GM18951 (cell line): Measurements from ENCODE around the gene TH.

Experiments
- POLR2A ChIP-seq: IDR thresholded peaks from 4 replicates; pipeline ENCODE4 v1.6.1; 2011; ENCODE audit warnings: mild to moderate bottlenecking; ENCODE audit not compliant: insufficient read length, insufficient read depth; ENCODE audit errors: extremely low read depth
- in situ Hi-C: fragments of 300-500 bp; cut with MboI; formaldehyde crosslinking; loops from one replicate; pipeline ENCODE4 v1.12.0; 2022; ENCODE audit warnings: low sequenced_read_pairs, mixed read lengths, inconsistent platforms; ENCODE audit not compliant: unreplicated experiment

The TH gene

DNA sequence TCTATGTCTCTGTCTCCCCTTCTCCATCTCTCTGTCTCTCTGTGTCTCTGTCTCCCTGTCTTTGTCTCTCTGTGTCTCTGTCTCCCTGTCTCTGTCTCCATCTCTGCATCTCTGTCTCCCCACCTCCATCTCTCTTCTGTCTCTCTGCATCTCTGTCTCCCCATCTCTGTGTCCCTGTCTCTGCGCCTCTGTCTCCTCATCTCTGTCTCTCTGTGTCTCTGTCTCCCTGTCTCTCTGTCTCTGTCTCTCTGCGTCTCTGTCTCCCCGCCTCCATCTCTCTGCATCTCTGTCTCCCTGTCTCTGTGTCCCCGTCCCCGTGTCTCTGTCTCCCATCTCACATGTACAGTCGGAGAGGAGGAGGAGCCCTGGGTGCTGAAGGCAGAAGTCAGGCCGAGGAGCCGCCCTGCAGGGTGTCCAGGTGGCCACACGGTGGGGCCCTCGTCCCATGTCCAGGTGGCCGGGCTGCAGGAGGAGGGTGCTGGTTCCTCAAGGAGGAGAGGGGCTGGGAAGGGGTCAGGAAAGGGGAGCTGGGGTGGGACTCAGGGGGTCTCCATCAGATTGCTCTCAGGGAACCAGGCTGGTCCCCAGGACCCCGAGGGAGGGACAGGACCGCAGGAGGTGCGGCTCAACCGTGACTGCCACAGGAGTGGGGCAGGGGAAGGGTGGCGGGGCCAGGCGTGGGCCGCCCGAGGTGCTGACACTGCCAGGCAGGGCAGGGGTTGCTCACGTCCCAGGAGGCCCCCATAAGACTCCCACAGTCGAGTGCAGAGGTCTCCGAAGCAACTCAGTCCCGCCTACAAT, 25.6 kb upstream of the TH start:
- TF ChIP-seq POLR2A, result no peak
- in situ Hi-C loops, result loop anchor here (10.0 kb wide), 1 partner anchor 228 kb away; no protein-coding TSS in a partner anchor

DNA sequence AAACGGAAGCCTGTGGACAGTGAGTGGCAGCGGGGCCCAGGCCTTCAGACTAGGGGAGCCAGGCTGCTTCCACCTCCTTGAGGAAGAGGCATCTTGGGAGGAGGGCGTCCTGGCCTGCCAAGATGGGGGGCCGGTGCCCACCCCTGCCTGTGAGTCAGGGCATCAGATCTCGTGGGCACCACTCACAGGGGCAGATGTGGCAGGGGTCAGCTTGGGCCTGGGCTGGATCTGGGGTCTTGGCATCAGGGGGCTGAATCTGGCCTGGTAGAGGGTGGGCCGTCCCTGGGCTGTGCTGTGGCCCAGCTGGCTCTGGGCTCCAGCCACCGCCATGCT, 24.1 kb upstream of the TH start:
- in situ Hi-C loops, result loop anchor here (10.0 kb wide), 1 partner anchor 229 kb away; no protein-coding TSS in a partner anchor
- TF ChIP-seq POLR2A, result no peak

GRCh38 chr11:2194877-2195755, 23.5 kb upstream of the TH start:
- in situ Hi-C loops, result loop anchor here (10.0 kb wide), 1 partner anchor 230 kb away; no protein-coding TSS in a partner anchor
- TF ChIP-seq POLR2A, result no peak

- in situ Hi-C loops, result loop anchor here (10.0 kb wide), 1 partner anchor 231 kb away; no protein-coding TSS in a partner anchor
Measured at GRCh38 chr11:2193888-2194595, 22.4 kb upstream of the TH start.

GRCh38 chr11:2193099-2193887, 21.7 kb upstream of the TH start:
- TF ChIP-seq POLR2A, result no peak
- in situ Hi-C loops, result loop anchor here (10.0 kb wide), 1 partner anchor 232 kb away; no protein-coding TSS in a partner anchor

DNA sequence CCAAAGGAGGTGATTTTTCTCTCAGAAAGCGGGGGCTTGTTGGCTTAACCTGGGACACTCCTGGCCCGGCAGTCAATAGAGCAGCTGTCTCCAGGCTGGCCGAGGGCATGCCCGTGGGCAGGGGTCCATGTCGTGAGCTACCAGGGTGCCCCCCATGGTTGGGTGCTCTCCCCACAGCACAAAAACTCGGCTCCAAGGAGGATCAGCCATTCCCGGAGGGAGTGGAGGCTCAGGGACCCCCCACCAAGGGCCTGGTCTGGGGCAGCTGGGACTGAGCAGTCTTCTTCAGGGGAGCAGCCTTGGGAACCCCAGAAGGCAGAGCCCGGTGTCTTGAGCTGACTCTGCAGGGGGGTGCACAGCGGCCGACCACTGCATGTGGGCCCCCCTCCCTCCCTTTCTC, 20.8 kb upstream of the TH start:
- in situ Hi-C loops, result loop anchor here (10.0 kb wide), 1 partner anchor 232 kb away; no protein-coding TSS in a partner anchor
- TF ChIP-seq POLR2A, result no peak

- TF ChIP-seq POLR2A, result no peak
- in situ Hi-C loops, result loop anchor here (10.0 kb wide), 1 partner anchor 233 kb away; no protein-coding TSS in a partner anchor
Measured at GRCh38 chr11:2191883-2192282, 20.3 kb upstream of the TH start.

GRCh38 chr11:2190657-2191471, 19.2 kb upstream of the TH start:
- TF ChIP-seq POLR2A, result no peak
- in situ Hi-C loops, result loop anchor here (10.0 kb wide), 1 partner anchor 234 kb away; no protein-coding TSS in a partner anchor

- in situ Hi-C loops, result loop anchor here (10.0 kb wide), 1 partner anchor 235 kb away; no protein-coding TSS in a partner anchor
- TF ChIP-seq POLR2A, result no peak
Measured at GRCh38 chr11:2189938-2190656, 18.5 kb upstream of the TH start.

GRCh38 chr11:2188745-2189144, 17.1 kb upstream of the TH start:
- no peak for TF ChIP-seq POLR2A
- in situ Hi-C loops, result no loop called here

DNA sequence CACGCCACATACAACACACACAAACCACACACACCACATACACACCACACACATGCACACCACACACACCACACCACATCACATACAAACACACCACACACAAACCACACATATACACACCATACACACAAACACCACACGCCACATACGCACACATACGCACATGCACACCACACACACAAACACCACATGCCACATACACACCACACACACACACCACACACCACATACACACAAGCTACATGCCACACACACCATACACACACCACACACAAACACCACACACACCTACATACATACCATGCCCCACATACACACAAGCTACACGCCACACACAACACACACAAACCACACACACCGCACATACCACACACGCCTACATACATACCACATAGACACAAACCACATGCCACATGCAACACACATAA, 15.7 kb upstream of the TH start:
- in situ Hi-C loops, result no loop called here
- no peak for TF ChIP-seq POLR2A
